IMR-90 (cell line): ENCODE measurements around the gene ATP8B4. TPM values are rescaled to one million over a fixed set of nuclear protein-coding genes. Genes with fewer than 3 reads are reported as not detected.

Experiments used
- ATAC-seq: fragments of 200-7000 bp; cut with Tn5 transposase; 2 replicates; pipeline ENCODE4 v1.9.1; 2020; ENCODE audit warnings: low read depth, mild to moderate bottlenecking, moderate library complexity
- Bru-seq: library from RNA; stranded (reverse); fragments of 400-500 nt; gene quantifications from one replicate; lab custom pipeline; 2021; lab: Mats Ljungman, UMichigan
- BruChase-seq, 2 experiments: library from RNA; stranded (reverse); fragments of 400-500 nt; gene quantifications; one replicate each; lab custom pipeline; 2021; lab: Mats Ljungman, UMichigan
- BruUV-seq: library from RNA; stranded (reverse); fragments of 400-500 nt; replicated peaks from 2 replicates; lab custom pipeline; 2021; lab: Mats Ljungman, UMichigan
- CTCF ChIA-PET: fragments of 300-600 bp; formaldehyde crosslinking; extraction: SDS; loops from one replicate; lab custom pipeline; 2021; ENCODE audit warnings: antibody characterized with exemption; lab: Yijun Ruan, JAX
- POLR2A ChIA-PET: fragments of 300-600 bp; sonication (Branson Sonifier 250); formaldehyde crosslinking; loops from one replicate; lab custom pipeline; 2022; ENCODE audit warnings: antibody characterized with exemption; ENCODE audit not compliant: unreplicated experiment; lab: Charles Lee
- DNase-seq: peaks from one replicate; pipeline ENCODE4 v3.0.0; 2013
- H2AFZ ChIP-seq: replicated peaks from 2 replicates; pipeline ENCODE3; 2013; ENCODE audit warnings: low read length, mild to moderate bottlenecking; ENCODE audit not compliant: poor library complexity
- H2AK5ac ChIP-seq: 2 replicates; pipeline ENCODE4 v1.6.1; 2013; ENCODE audit warnings: low read depth, low read length, inconsistent platforms
- H2AK9ac ChIP-seq: replicated peaks from 2 replicates; pipeline ENCODE3; 2013; ENCODE audit warnings: mild to moderate bottlenecking, low read depth, low read length, moderate library complexity; ENCODE audit not compliant: poor library complexity
- H2BK120ac ChIP-seq: 2 replicates; pipeline ENCODE4 v1.6.1; 2013; ENCODE audit warnings: low read depth, low read length, inconsistent platforms
- H2BK15ac ChIP-seq: 3 replicates; pipeline ENCODE4 v1.6.1; 2013; ENCODE audit warnings: low read depth, low read length, inconsistent platforms
- H2BK20ac ChIP-seq: 2 replicates; pipeline ENCODE4 v1.6.1; 2013; ENCODE audit warnings: low read depth, mild to moderate bottlenecking, inconsistent platforms, low read length, moderate library complexity
- H2BK5ac ChIP-seq: 2 replicates; pipeline ENCODE4 v1.6.1; 2013; ENCODE audit warnings: mild to moderate bottlenecking, low read depth, low read length, inconsistent platforms; ENCODE audit not compliant: poor library complexity, severe bottlenecking
- H3K14ac ChIP-seq: replicated peaks from 2 replicates; pipeline ENCODE4 v1.6.1; 2013; ENCODE audit warnings: low read depth, low read length, inconsistent platforms
- H3K18ac ChIP-seq: 2 replicates; pipeline ENCODE4 v1.6.1; 2013; ENCODE audit warnings: low read depth, low read length, control low read depth
- H3K23ac ChIP-seq: 2 replicates; pipeline ENCODE4 v1.6.1; 2013; ENCODE audit warnings: low read depth, low read length, inconsistent platforms
- H3K27ac ChIP-seq: 2 replicates; pipeline ENCODE4 v1.5.1; 2013; ENCODE audit warnings: mild to moderate bottlenecking, control low read depth, low read length; ENCODE audit not compliant: insufficient read depth
- H3K27me3 ChIP-seq: 2 replicates; pipeline ENCODE4 v1.6.1; 2013; ENCODE audit warnings: low read length; ENCODE audit not compliant: control insufficient read depth, insufficient read depth
- H3K36me3 ChIP-seq: 2 replicates; pipeline ENCODE4 v1.6.1; 2013; ENCODE audit warnings: low read length, mixed read lengths; ENCODE audit not compliant: control insufficient read depth, insufficient read depth
- H3K4ac ChIP-seq: 2 replicates; pipeline ENCODE4 v1.6.1; 2013; ENCODE audit warnings: low read depth, low read length, inconsistent platforms
- H3K4me1 ChIP-seq: 2 replicates; pipeline ENCODE4 v1.6.1; 2013; ENCODE audit warnings: low read length, mixed read lengths; ENCODE audit not compliant: control insufficient read depth, insufficient read depth
- H3K4me2 ChIP-seq: 2 replicates; pipeline ENCODE4 v1.6.1; 2013; ENCODE audit warnings: low read depth, mild to moderate bottlenecking, control low read depth, low read length, moderate library complexity
- H3K4me3 ChIP-seq: 2 replicates; pipeline ENCODE4 v1.5.1; 2013; ENCODE audit warnings: low read depth, mild to moderate bottlenecking, control low read depth, low read length, moderate library complexity; ENCODE audit not compliant: insufficient read depth
- H3K56ac ChIP-seq: 2 replicates; pipeline ENCODE4 v1.6.1; 2013; ENCODE audit warnings: low read length, inconsistent platforms; ENCODE audit not compliant: insufficient read depth; ENCODE audit errors: extremely low read depth
- H3K79me1 ChIP-seq, 2 experiments: 2 replicates each; pipeline ENCODE4 v1.6.1; 2013; ENCODE audit warnings: low read length in 2 of 2, inconsistent platforms in 1 of 2, low read depth in 1 of 2
- H3K9ac ChIP-seq: 2 replicates; pipeline ENCODE4 v1.6.1; 2013; ENCODE audit warnings: low read depth, low read length, control low read depth
- H3K9me1 ChIP-seq: 2 replicates; pipeline ENCODE4 v1.6.1; 2013; ENCODE audit warnings: low read length, inconsistent platforms; ENCODE audit not compliant: insufficient read depth
- H3K9me3 ChIP-seq: 2 replicates; pipeline ENCODE4 v1.6.1; 2013; ENCODE audit warnings: low read length; ENCODE audit not compliant: control insufficient read depth, insufficient read depth
- H4K20me1 ChIP-seq: 2 replicates; pipeline ENCODE4 v1.6.1; 2013; ENCODE audit warnings: low read length, inconsistent platforms; ENCODE audit not compliant: insufficient read depth
- H4K5ac ChIP-seq: 2 replicates; pipeline ENCODE4 v1.6.1; 2013; ENCODE audit warnings: mild to moderate bottlenecking, low read depth, low read length, control low read depth
- H4K8ac ChIP-seq, 2 experiments: 2 replicates each; pipeline ENCODE4 v1.6.1; 2013; ENCODE audit warnings: low read depth in 2 of 2, low read length in 2 of 2, control low read depth in 1 of 2, inconsistent platforms in 1 of 2
- H4K91ac ChIP-seq: 2 replicates; pipeline ENCODE4 v1.6.1; 2013; ENCODE audit warnings: low read depth, low read length, inconsistent platforms; ENCODE audit not compliant: insufficient read depth
- FOS ChIP-seq: fragments of 150-350 bp; IDR thresholded peaks from 2 replicates; pipeline ENCODE4 v1.6.1; 2016; ENCODE audit warnings: low read depth, low read length
- MXI1 ChIP-seq: IDR thresholded peaks from 2 replicates; pipeline ENCODE4 v1.6.1; 2012; ENCODE audit warnings: low read depth, mild to moderate bottlenecking, low read length, moderate library complexity, borderline replicate concordance
- POLR2A ChIP-seq: IDR thresholded peaks from 2 replicates; pipeline ENCODE4 v1.6.1; 2012; ENCODE audit warnings: mild to moderate bottlenecking, low read depth, low read length
- USF2 ChIP-seq: fragments of 150-350 bp; IDR thresholded peaks from 2 replicates; pipeline ENCODE4 v1.6.1; 2017; ENCODE audit warnings: mild to moderate bottlenecking, antibody characterized with exemption, low read length, low read depth
- WGBS, 2 experiments: methylation state at CpG; one replicate each; pipeline versions ENCODE4 v1.1.5 to v1.1.7; 2013; ENCODE audit warnings: missing lambda C conversion rate in 2 of 2; ENCODE audit not compliant: insufficient read length in 1 of 2; ENCODE audit errors: extremely low coverage in 2 of 2; 5-methylcytosine and 5-hydroxymethylcytosine counted together
- dilution Hi-C: fragments of 300-500 bp; cut with HindIII; formaldehyde crosslinking; loops from one replicate; pipeline ENCODE4 v1.14.3; 2018; ENCODE audit warnings: low sequenced_read_pairs; ENCODE audit not compliant: unreplicated experiment
- in situ Hi-C: fragments of 300-500 bp; cut with MboI; formaldehyde crosslinking; loops from 3 replicates; pipeline ENCODE4 v1.14.3; 2019; ENCODE audit warnings: low sequenced_read_pairs, inconsistent platforms, mixed read lengths
- intact Hi-C: fragments of 100-400 bp; cut with micrococcal nuclease; formaldehyde crosslinking; loops from 2 replicates; pipeline ENCODE4 v1.10.0; 2022
- long read RNA-seq: library from polyadenylated mRNA; unstranded; transcript quantifications from one replicate; pipeline ENCODE4 v2.0.0, GENCODE V29; 2021; ENCODE audit not compliant: unreplicated experiment
- polyA plus RNA-seq, 3 experiments: library from polyadenylated mRNA; depleted of rRNA; stranded (reverse); fragments of >200 nt; gene quantifications; 2 replicates each; pipeline ENCODE4 v1.2.3, GENCODE V29; 2012; ENCODE audit warnings: low replicate concordance in 1 of 3
- total RNA-seq: library from RNA; depleted of rRNA; stranded (reverse); fragments of >200 nt; gene quantifications from 2 replicates; pipeline ENCODE4 v1.2.3, GENCODE V29; 2012; rRNA removed

ATP8B4 gene
- total RNA-seq (0.54 and 0.56 TPM in 2 replicates), polyA plus RNA-seq (2012; rRNA removed) (0.09 and 0.12 TPM in 2 replicates), Bru-seq, nascent RNA (percentile 48 among the genes with signal in this experiment), BruChase-seq, experiment 1, labeled RNA remaining after a 6-hour chase (percentile 45 among the genes with signal in this experiment), BruChase-seq, experiment 2, labeled RNA remaining after a 2-hour chase (percentile 47 among the genes with signal in this experiment)
- 0.02 TPM in 2 replicates for polyA plus RNA-seq (2012; cell fraction: cytosol; rRNA removed)
- polyA plus RNA-seq (2012; cell fraction: nucleus; rRNA removed; ENCODE audit: low replicate concordance) = 0.11 and 0.94 TPM in 2 replicates
- long read RNA-seq, partial matches to known transcripts = 6 of 11 reads
- long read RNA-seq, other reads (novel, unspliced or antisense) = 5 of 11 reads

GRCh38 chr15:50119063-50120040 is at the start of gene ATP8B4:
Gene ATP8B4 (minus strand): TSS chr15:50119233. CDS start chr15:50106966, 12,267 bp downstream.
- Histone ChIP-seq H3K4me3 (no peak within 1 kb of the TSS), H3K9ac (peak within 1 kb of the TSS; percentile 62), H3K14ac (peak within 1 kb of the TSS; percentile 58; the same call in 1 of the 2 replicates), H2AK9ac (no peak within 1 kb of the TSS), H3K79me1 (no peaks in the 10 kb centered on the region), H2BK15ac (peak within 1 kb of the TSS; percentile 87; the same call in 1 of the 3 replicates), H3K23ac (peak within 1 kb of the TSS; percentile 32; the same call in 1 of the 2 replicates), H3K56ac (no peak within 1 kb of the TSS), H2AK5ac (no peak within 1 kb of the TSS), H2BK20ac (peak within 1 kb of the TSS; percentile 61; the same call in 1 of the 2 replicates), H4K91ac (peak within 1 kb of the TSS; percentile 52; the same call in 1 of the 2 replicates), H2BK5ac (peak within 1 kb of the TSS; percentile 36), H4K20me1 (no peaks in the 10 kb centered on the region), H3K4ac (peak within 1 kb of the TSS; percentile 51; the same call in 1 of the 2 replicates), H3K4me2 (peak within 1 kb of the TSS; percentile 7; the same call in 1 of the 2 replicates), H3K18ac (peak within 1 kb of the TSS; percentile 51; the same call in 1 of the 2 replicates), H2BK120ac (peak within 1 kb of the TSS; percentile 48), H3K9me1 (no peaks in the 10 kb centered on the region), H3K27me3 (no peaks in the 10 kb centered on the region), H2AFZ (peak within 1 kb of the TSS; percentile 73), H3K9me3 (peaks cover 5% of the 10 kb centered on the region), H3K4me1 (no peaks in the 10 kb centered on the region), H4K8ac (peak within 1 kb of the TSS; percentile 52 to 81; a peak in 3 of 4 replicates), H3K36me3 (no peaks in the 10 kb centered on the region), H3K27ac (no peak within 1 kb of the TSS), H4K5ac (peak within 1 kb of the TSS; percentile 21; the same call in 1 of the 2 replicates)
- 100% methylated on average over 1 of the region's 4 CpGs; no CpG with 5 or more reads in 1 of the 2 experiments for WGBS, 2 experiments
- intact Hi-C loops (no loop called here), in situ Hi-C loops (no loop called here), dilution Hi-C loops (no loop called here)
- POLR2A ChIA-PET = no interaction called here
- CTCF ChIA-PET = no interaction called here
- no peak for TF ChIP-seq FOS
- no peak for TF ChIP-seq POLR2A
- no peak for TF ChIP-seq USF2
- TF ChIP-seq MXI1 = no peak
- ATAC-seq (no peak), DNase-seq (no peak)
- BruUV-seq = no TSS peak
